Neural progenitor cell (in vitro differentiated cells): ENCODE data around the gene RPL37.
"Not testable (repeated sequence)": the region's sequence is repeated elsewhere in the genome, so short reads cannot be mapped to it uniquely, and the experiment has no call there.

Experiments used
- EZH2 ChIP-seq: fragments of 200-600 bp; sonication (generic); IDR thresholded peaks from 2 replicates; pipeline ENCODE4 v1.6.1; 2017; ENCODE audit warnings: antibody characterized with exemption, mild to moderate bottlenecking, moderate library complexity
- EZH2phosphoT487 ChIP-seq: fragments of 200-600 bp; sonication (generic); IDR thresholded peaks from 2 replicates; pipeline ENCODE4 v1.6.1; 2017; ENCODE audit warnings: antibody characterized with exemption
- TF ChIP-seq, protein P1 (sequence below): fragments of 200-600 bp; sonication (generic); IDR thresholded peaks from 2 replicates; pipeline ENCODE4 v1.5.1; 2017; ENCODE audit warnings: antibody characterized with exemption, mild to moderate bottlenecking

DNA sequence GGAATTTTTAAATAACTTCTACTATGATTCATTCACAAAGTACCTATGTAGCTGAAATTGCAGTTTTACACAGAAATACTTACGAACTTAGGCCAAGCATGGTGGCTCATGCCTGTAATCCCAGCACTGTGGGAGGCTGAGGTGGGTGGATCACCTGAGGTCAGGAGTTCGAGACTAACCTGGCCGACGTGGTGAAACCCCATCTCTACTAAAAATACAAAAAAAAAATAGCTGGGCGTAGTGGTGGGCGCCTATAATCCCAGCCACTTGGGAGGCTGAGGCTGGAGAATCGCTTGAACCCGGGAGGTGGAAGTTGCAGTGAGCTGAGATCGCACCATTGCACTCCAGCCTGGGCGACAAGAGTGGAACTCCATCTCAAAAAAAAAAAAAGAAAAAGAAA, 42.3 kb downstream of the RPL37 start:
- TF ChIP-seq, protein P1, sequence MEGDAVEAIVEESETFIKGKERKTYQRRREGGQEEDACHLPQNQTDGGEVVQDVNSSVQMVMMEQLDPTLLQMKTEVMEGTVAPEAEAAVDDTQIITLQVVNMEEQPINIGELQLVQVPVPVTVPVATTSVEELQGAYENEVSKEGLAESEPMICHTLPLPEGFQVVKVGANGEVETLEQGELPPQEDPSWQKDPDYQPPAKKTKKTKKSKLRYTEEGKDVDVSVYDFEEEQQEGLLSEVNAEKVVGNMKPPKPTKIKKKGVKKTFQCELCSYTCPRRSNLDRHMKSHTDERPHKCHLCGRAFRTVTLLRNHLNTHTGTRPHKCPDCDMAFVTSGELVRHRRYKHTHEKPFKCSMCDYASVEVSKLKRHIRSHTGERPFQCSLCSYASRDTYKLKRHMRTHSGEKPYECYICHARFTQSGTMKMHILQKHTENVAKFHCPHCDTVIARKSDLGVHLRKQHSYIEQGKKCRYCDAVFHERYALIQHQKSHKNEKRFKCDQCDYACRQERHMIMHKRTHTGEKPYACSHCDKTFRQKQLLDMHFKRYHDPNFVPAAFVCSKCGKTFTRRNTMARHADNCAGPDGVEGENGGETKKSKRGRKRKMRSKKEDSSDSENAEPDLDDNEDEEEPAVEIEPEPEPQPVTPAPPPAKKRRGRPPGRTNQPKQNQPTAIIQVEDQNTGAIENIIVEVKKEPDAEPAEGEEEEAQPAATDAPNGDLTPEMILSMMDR = not testable (repeated sequence)
- not testable (repeated sequence) for TF ChIP-seq EZH2, EZH2phosphoT487
